ENCODE results near the gene SLC41A1. TPM values are rescaled to one million over a fixed set of nuclear protein-coding genes. Genes with fewer than 3 reads are reported as not detected.

Gene SLC41A1
- total RNA-seq, 2 donors from 2014 or later = 17.1 to 32.8 TPM

DNA sequence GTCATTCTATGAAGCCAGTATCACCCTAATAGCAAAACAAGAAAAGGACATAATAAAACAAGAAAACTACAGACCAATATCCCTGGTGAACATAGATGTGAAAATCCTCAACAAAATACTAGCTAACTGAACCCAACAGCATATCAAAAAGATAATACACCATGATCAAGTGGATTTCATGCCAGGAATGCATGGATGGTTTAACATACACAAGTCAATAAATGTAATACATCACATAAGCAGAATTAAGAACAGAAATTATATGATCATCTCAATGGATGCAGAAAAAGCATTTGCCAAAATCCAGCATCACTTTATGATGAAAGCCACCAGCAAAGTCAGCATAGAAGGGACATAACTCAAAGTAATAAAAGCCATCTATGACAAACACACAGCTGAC, 43.4 kb upstream of the SLC41A1 start:
- no peak overlapping the region for H3K4me3 Mint-ChIP-seq
- Histone ChIP-seq H3K9me3 (ENCODE audit: control insufficient read depth, low read length) (peaks cover 54% of the 10 kb centered on the region), H3K27me3 (ENCODE audit: control insufficient read depth, insufficient read depth, low read length, poor library complexity, severe bottlenecking) (no peaks in the 10 kb centered on the region), H3K4me1 (ENCODE audit: control insufficient read depth, insufficient read depth, low read length) (no peaks in the 10 kb centered on the region), H3K36me3 (ENCODE audit: control insufficient read depth, insufficient read depth, low read length) (peaks cover 4% of the 10 kb centered on the region), H3K9ac (ENCODE audit: extremely low read depth, low read length, poor library complexity, severe bottlenecking) (no peak overlapping the region), H3K27ac (ENCODE audit: low read depth, low read length) (no peak overlapping the region), H3K4me3 (ENCODE audit: low read length) (no peak overlapping the region)
- H3K4me1 Mint-ChIP-seq = no peaks in the 10 kb centered on the region
- peaks cover 59% of the 10 kb centered on the region for H3K9me3 Mint-ChIP-seq
- H3K27ac Mint-ChIP-seq = no peak overlapping the region
- no peak for DNase-seq
- TF ChIP-seq, protein P1, sequence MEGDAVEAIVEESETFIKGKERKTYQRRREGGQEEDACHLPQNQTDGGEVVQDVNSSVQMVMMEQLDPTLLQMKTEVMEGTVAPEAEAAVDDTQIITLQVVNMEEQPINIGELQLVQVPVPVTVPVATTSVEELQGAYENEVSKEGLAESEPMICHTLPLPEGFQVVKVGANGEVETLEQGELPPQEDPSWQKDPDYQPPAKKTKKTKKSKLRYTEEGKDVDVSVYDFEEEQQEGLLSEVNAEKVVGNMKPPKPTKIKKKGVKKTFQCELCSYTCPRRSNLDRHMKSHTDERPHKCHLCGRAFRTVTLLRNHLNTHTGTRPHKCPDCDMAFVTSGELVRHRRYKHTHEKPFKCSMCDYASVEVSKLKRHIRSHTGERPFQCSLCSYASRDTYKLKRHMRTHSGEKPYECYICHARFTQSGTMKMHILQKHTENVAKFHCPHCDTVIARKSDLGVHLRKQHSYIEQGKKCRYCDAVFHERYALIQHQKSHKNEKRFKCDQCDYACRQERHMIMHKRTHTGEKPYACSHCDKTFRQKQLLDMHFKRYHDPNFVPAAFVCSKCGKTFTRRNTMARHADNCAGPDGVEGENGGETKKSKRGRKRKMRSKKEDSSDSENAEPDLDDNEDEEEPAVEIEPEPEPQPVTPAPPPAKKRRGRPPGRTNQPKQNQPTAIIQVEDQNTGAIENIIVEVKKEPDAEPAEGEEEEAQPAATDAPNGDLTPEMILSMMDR (conservative IDR thresholded peaks at IDR 0.05) = no peak
- no peaks in the 10 kb centered on the region for H3K27me3 Mint-ChIP-seq (ENCODE audit: insufficient read depth)
- peaks cover 54% of the 10 kb centered on the region for H3K36me3 Mint-ChIP-seq (ENCODE audit: low read depth)

DNA sequence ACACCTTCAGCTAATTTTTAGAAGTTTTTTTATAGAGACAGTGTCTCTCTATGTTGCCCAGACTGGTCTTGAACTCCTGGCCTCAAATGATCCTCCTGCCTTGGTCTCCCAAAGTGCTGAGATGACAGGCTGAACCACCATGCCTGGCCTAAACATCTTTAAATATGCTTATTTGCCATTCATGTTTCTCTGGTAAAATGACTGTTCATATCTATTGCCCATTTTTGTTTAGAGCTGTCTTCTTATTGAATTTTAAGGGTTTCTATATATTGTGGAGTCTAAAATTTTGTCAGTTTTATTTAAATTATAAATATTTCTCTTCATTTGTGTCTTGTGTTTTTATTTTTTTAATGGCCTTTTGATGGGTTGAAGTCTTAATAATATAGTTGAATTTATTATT, 40.0 kb upstream of the SLC41A1 start:
- Mint-ChIP-seq H3K36me3 (ENCODE audit: low read depth) (peaks cover 46% of the 10 kb centered on the region), H3K27me3 (ENCODE audit: insufficient read depth) (no peaks in the 10 kb centered on the region), H3K4me3 (no peak overlapping the region), H3K4me1 (no peaks in the 10 kb centered on the region), H3K27ac (no peak overlapping the region), H3K9me3 (peaks cover 45% of the 10 kb centered on the region)
- DNase-seq = no peak
- no peaks in the 10 kb centered on the region for H3K27me3 ChIP-seq (ENCODE audit: control insufficient read depth, insufficient read depth, low read length, poor library complexity, severe bottlenecking)
- H3K4me1 ChIP-seq (ENCODE audit: control insufficient read depth, insufficient read depth, low read length) = no peaks in the 10 kb centered on the region
- TF ChIP-seq, protein P1 (conservative IDR thresholded peaks at IDR 0.05) = no peak
- peaks cover 4% of the 10 kb centered on the region for H3K36me3 ChIP-seq (ENCODE audit: control insufficient read depth, insufficient read depth, low read length)
- no peak overlapping the region for H3K9ac ChIP-seq (ENCODE audit: extremely low read depth, low read length, poor library complexity, severe bottlenecking)
- H3K27ac ChIP-seq (ENCODE audit: low read depth, low read length) = no peak overlapping the region
- no peak overlapping the region for H3K4me3 ChIP-seq (ENCODE audit: low read length)
- H3K9me3 ChIP-seq (ENCODE audit: control insufficient read depth, low read length) = peaks cover 29% of the 10 kb centered on the region

DNA sequence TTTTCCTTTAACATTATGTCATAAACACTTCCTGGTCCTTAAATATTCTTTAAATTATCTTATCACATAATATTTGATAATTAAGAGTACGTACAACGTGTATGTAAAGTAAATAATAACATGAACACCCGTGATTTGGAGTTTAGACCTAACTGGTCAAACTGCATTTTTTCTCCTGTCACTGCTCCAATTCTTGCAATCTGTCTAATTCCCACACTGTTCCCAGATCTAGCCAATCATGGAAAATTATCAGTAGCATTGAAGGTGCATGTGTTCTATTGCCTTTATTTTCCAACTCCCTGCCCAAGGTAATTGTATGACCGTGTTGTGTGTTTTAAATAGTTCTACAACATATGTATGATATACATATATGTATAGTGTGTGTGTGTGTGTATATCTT, 39.0 kb upstream of the SLC41A1 start:
- Mint-ChIP-seq H3K9me3 (peaks cover 43% of the 10 kb centered on the region), H3K27me3 (ENCODE audit: insufficient read depth) (no peaks in the 10 kb centered on the region), H3K4me1 (no peaks in the 10 kb centered on the region), H3K36me3 (ENCODE audit: low read depth) (peaks cover 44% of the 10 kb centered on the region), H3K4me3 (no peak overlapping the region), H3K27ac (no peak overlapping the region)
- Histone ChIP-seq H3K27me3 (ENCODE audit: control insufficient read depth, insufficient read depth, low read length, poor library complexity, severe bottlenecking) (no peaks in the 10 kb centered on the region), H3K4me1 (ENCODE audit: control insufficient read depth, insufficient read depth, low read length) (no peaks in the 10 kb centered on the region), H3K36me3 (ENCODE audit: control insufficient read depth, insufficient read depth, low read length) (peaks cover 4% of the 10 kb centered on the region), H3K4me3 (ENCODE audit: low read length) (no peak overlapping the region), H3K27ac (ENCODE audit: low read depth, low read length) (no peak overlapping the region), H3K9me3 (ENCODE audit: control insufficient read depth, low read length) (peaks cover 29% of the 10 kb centered on the region), H3K9ac (ENCODE audit: extremely low read depth, low read length, poor library complexity, severe bottlenecking) (no peak overlapping the region)
- no peak for DNase-seq
- 88 to 99% methylated on average over 1 to 4 of the region's 4 CpGs for WGBS, 2 experiments (ENCODE audit: insufficient coverage in 1 of 2, insufficient read length in 1 of 2)
- TF ChIP-seq, protein P1 (conservative IDR thresholded peaks at IDR 0.05) = no peak
